ENCODE measurements around the gene FHL1.

Gene FHL1

GRCh38 chrX:136171420-136171819 lies 24.1 kb downstream of the FHL1 start:
- DNase-seq (no peak), ATAC-seq (ENCODE audit: insufficient read depth, low read depth) (no peak)
- Histone ChIP-seq H3K4me2 (ENCODE audit: insufficient read depth, low read length) (no peak overlapping the region), H3K4me3 (ENCODE audit: low read depth in 1 of 2, low read length in 2 of 2) (no peak overlapping the region), H3K9me3 (ENCODE audit: insufficient read depth, low read length, severe bottlenecking) (no peaks in the 10 kb centered on the region), H3K79me2 (ENCODE audit: insufficient read depth, low read length) (no peaks in the 10 kb centered on the region), H3K27ac (ENCODE audit: low read length) (no peak overlapping the region), H3K27me3 (ENCODE audit: insufficient read depth, low read length, poor library complexity) (no peaks in the 10 kb centered on the region), H3K36me3 (ENCODE audit: insufficient read depth, low read length) (no peaks in the 10 kb centered on the region), H3K4me1 (ENCODE audit: insufficient read depth, low read length) (no peaks in the 10 kb centered on the region), H4K20me1 (ENCODE audit: insufficient read depth, low read length) (no peaks in the 10 kb centered on the region), H2AFZ (ENCODE audit: low read depth, low read length) (no peak overlapping the region), H3K9ac (ENCODE audit: low read depth, low read length) (no peak overlapping the region)
- no peak for TF ChIP-seq CTCF (IDR thresholded peaks at IDR 0.05; ENCODE audit: borderline replicate concordance, extremely low read depth, low read length, poor library complexity, severe bottlenecking)
- no peak for TF ChIP-seq EZH2 (IDR thresholded peaks at IDR 0.05; ENCODE audit: borderline replicate concordance, low read depth, low read length, severe bottlenecking)

- no peaks in the 10 kb centered on the region for H3K4me1 ChIP-seq (ENCODE audit: insufficient read depth, low read length)
- H3K9me3 ChIP-seq (ENCODE audit: insufficient read depth, low read length, severe bottlenecking): no peaks in the 10 kb centered on the region
- no peaks in the 10 kb centered on the region for H3K36me3 ChIP-seq (ENCODE audit: insufficient read depth, low read length)
- no peak overlapping the region for H2AFZ ChIP-seq (ENCODE audit: low read depth, low read length)
- H3K4me2 ChIP-seq (ENCODE audit: insufficient read depth, low read length): no peak overlapping the region
- no peaks in the 10 kb centered on the region for H3K79me2 ChIP-seq (ENCODE audit: insufficient read depth, low read length)
- ATAC-seq (ENCODE audit: insufficient read depth, low read depth) (no peak), DNase-seq (no peak)
- TF ChIP-seq CTCF (IDR thresholded peaks at IDR 0.05; ENCODE audit: borderline replicate concordance, extremely low read depth, low read length, poor library complexity, severe bottlenecking) (no peak), EZH2 (IDR thresholded peaks at IDR 0.05; ENCODE audit: borderline replicate concordance, low read depth, low read length, severe bottlenecking) (no peak)
- H4K20me1 ChIP-seq (ENCODE audit: insufficient read depth, low read length): no peaks in the 10 kb centered on the region
- no peaks in the 10 kb centered on the region for H3K27me3 ChIP-seq (ENCODE audit: insufficient read depth, low read length, poor library complexity)
- H3K27ac ChIP-seq (ENCODE audit: low read length): no peak overlapping the region
- no peak overlapping the region for H3K9ac ChIP-seq (ENCODE audit: low read depth, low read length)
- H3K4me3 ChIP-seq (ENCODE audit: low read depth in 1 of 2, low read length in 2 of 2): no peak overlapping the region
Measured at GRCh38 chrX:136176399-136176825, 29.1 kb downstream of the FHL1 start.

GRCh38 chrX:136179133-136179532 lies 31.8 kb downstream of the FHL1 start:
- no peaks in the 10 kb centered on the region for H3K79me2 ChIP-seq (ENCODE audit: insufficient read depth, low read length)
- no peak overlapping the region for H3K4me2 ChIP-seq (ENCODE audit: insufficient read depth, low read length)
- DNase-seq (no peak), ATAC-seq (ENCODE audit: insufficient read depth, low read depth) (no peak)
- no peak overlapping the region for H2AFZ ChIP-seq (ENCODE audit: low read depth, low read length)
- TF ChIP-seq CTCF (IDR thresholded peaks at IDR 0.05; ENCODE audit: borderline replicate concordance, extremely low read depth, low read length, poor library complexity, severe bottlenecking): no peak
- no peak for TF ChIP-seq EZH2 (IDR thresholded peaks at IDR 0.05; ENCODE audit: borderline replicate concordance, low read depth, low read length, severe bottlenecking)
- no peaks in the 10 kb centered on the region for H3K4me1 ChIP-seq (ENCODE audit: insufficient read depth, low read length)
- H3K27me3 ChIP-seq (ENCODE audit: insufficient read depth, low read length, poor library complexity): no peaks in the 10 kb centered on the region
- no peak overlapping the region for H3K27ac ChIP-seq (ENCODE audit: low read length)
- H3K9me3 ChIP-seq (ENCODE audit: insufficient read depth, low read length, severe bottlenecking): no peaks in the 10 kb centered on the region
- H3K4me3 ChIP-seq (ENCODE audit: low read depth in 1 of 2, low read length in 2 of 2): no peak overlapping the region
- no peaks in the 10 kb centered on the region for H3K36me3 ChIP-seq (ENCODE audit: insufficient read depth, low read length)
- H4K20me1 ChIP-seq (ENCODE audit: insufficient read depth, low read length): no peaks in the 10 kb centered on the region
- no peak overlapping the region for H3K9ac ChIP-seq (ENCODE audit: low read depth, low read length)

- Histone ChIP-seq H4K20me1 (ENCODE audit: insufficient read depth, low read length) (no peaks in the 10 kb centered on the region), H3K27me3 (ENCODE audit: insufficient read depth, low read length, poor library complexity) (no peaks in the 10 kb centered on the region), H3K27ac (ENCODE audit: low read length) (no peak overlapping the region), H3K79me2 (ENCODE audit: insufficient read depth, low read length) (no peaks in the 10 kb centered on the region), H2AFZ (ENCODE audit: low read depth, low read length) (no peak overlapping the region), H3K4me2 (ENCODE audit: insufficient read depth, low read length) (no peak overlapping the region), H3K9ac (ENCODE audit: low read depth, low read length) (no peak overlapping the region), H3K36me3 (ENCODE audit: insufficient read depth, low read length) (no peaks in the 10 kb centered on the region), H3K9me3 (ENCODE audit: insufficient read depth, low read length, severe bottlenecking) (no peaks in the 10 kb centered on the region), H3K4me3 (ENCODE audit: low read depth in 1 of 2, low read length in 2 of 2) (no peak overlapping the region), H3K4me1 (ENCODE audit: insufficient read depth, low read length) (no peaks in the 10 kb centered on the region)
- no peak for TF ChIP-seq CTCF (IDR thresholded peaks at IDR 0.05; ENCODE audit: borderline replicate concordance, extremely low read depth, low read length, poor library complexity, severe bottlenecking)
- no peak for TF ChIP-seq EZH2 (IDR thresholded peaks at IDR 0.05; ENCODE audit: borderline replicate concordance, low read depth, low read length, severe bottlenecking)
- DNase-seq: no peak
- no peak for ATAC-seq (ENCODE audit: insufficient read depth, low read depth)
Measured at GRCh38 chrX:136182414-136182813, 35.1 kb downstream of the FHL1 start.
